ENCODE results near the gene C11orf91. TPM values are rescaled to one million over a fixed set of nuclear protein-coding genes. Genes with fewer than 3 reads are reported as not detected.

C11orf91 gene, protein sequence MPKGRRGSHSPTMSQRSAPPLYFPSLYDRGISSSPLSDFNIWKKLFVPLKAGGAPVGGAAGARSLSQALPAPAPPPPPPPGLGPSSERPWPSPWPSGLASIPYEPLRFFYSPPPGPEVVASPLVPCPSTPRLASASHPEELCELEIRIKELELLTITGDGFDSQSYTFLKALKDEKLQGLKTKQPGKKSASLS
- total RNA-seq (2022) (2.8 and 2.9 TPM in 2 replicates), Bru-seq, nascent RNA (percentile 53 among the genes with signal in this experiment), BruChase-seq, experiment 1, labeled RNA remaining after a 6-hour chase (percentile 59 among the genes with signal in this experiment), BruChase-seq, experiment 2, labeled RNA remaining after a 2-hour chase (percentile 53 among the genes with signal in this experiment)
- long read RNA-seq: 0 reads

DNA sequence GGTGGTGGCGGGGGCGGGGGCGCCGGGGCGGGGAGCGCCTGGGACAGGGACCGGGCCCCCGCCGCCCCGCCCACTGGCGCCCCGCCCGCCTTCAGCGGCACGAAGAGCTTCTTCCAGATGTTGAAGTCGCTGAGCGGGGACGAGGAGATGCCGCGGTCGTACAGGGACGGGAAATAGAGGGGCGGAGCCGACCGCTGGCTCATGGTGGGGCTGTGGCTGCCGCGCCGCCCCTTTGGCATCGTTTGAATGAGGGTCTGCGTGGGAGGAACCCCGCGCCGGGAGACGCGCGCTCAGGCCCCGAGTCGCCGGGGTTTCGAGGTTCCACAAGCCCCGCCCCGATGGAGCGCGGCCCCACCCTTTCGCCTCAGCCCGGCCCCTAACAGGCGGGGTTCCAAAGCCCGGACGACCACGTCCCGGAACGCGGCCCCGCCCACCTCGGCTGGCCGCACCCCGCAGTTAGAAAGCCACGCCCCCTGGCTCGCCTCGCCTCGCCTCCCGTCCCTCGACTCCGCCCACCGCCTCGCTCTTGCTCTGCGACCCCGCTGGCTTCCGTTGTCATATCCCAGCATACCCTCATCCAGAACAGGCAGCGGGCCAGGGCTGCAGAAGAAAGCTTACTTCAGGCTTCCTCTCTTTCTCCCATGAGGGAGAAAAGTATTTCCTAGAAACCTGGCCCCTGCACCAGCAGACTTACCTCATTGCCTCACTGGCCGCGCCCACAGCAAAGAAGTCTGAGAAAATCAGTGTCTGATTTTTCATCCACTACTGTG, at the start of gene C11orf91:
TSS of gene C11orf91 (minus strand) at position 325 of the 770 bp plus-strand sequence. CDS start at position 239, 86 bp downstream.
- Mint-ChIP-seq H3K27ac (ENCODE audit: low read depth, unreplicated experiment) (peak within 1 kb of the TSS; percentile 92), H3K36me3 (ENCODE audit: insufficient read depth, unreplicated experiment) (peaks cover 47% of the 10 kb centered on the region), H3K4me1 (ENCODE audit: insufficient read depth, unreplicated experiment) (peaks cover 45% of the 10 kb centered on the region), H3K9me3 (ENCODE audit: unreplicated experiment) (no peaks in the 10 kb centered on the region), H3K4me3 (ENCODE audit: unreplicated experiment) (peak within 1 kb of the TSS; percentile 79), H3K27me3 (ENCODE audit: insufficient read depth, unreplicated experiment) (no peaks in the 10 kb centered on the region)
- BruUV-seq (replicated peaks): no TSS peak
- POLR2A ChIA-PET: interaction anchor here (0.7 to 8.9 kb wide), 15 partner anchors 9 to 661 kb away, joined by 4 to 124 read pairs (median 7); partner anchors contain the start of genes CD59 and FBXO3
- DNase-seq (ENCODE audit: unreplicated experiment): peak; percentile 94
- TF ChIP-seq, protein P1, sequence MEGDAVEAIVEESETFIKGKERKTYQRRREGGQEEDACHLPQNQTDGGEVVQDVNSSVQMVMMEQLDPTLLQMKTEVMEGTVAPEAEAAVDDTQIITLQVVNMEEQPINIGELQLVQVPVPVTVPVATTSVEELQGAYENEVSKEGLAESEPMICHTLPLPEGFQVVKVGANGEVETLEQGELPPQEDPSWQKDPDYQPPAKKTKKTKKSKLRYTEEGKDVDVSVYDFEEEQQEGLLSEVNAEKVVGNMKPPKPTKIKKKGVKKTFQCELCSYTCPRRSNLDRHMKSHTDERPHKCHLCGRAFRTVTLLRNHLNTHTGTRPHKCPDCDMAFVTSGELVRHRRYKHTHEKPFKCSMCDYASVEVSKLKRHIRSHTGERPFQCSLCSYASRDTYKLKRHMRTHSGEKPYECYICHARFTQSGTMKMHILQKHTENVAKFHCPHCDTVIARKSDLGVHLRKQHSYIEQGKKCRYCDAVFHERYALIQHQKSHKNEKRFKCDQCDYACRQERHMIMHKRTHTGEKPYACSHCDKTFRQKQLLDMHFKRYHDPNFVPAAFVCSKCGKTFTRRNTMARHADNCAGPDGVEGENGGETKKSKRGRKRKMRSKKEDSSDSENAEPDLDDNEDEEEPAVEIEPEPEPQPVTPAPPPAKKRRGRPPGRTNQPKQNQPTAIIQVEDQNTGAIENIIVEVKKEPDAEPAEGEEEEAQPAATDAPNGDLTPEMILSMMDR (IDR thresholded peaks at IDR 0.05; ENCODE audit: unreplicated experiment): no peak
- intact Hi-C loops (cut with micrococcal nuclease): loop anchor here (1.0 kb wide), 1 partner anchor 10 kb away; no protein-coding TSS in a partner anchor
- CTCF ChIA-PET: interaction anchor here (1.0 to 4.1 kb wide), 7 partner anchors 9 to 107 kb away, joined by 3 to 20 read pairs (median 7); no protein-coding TSS in a partner anchor

DNA sequence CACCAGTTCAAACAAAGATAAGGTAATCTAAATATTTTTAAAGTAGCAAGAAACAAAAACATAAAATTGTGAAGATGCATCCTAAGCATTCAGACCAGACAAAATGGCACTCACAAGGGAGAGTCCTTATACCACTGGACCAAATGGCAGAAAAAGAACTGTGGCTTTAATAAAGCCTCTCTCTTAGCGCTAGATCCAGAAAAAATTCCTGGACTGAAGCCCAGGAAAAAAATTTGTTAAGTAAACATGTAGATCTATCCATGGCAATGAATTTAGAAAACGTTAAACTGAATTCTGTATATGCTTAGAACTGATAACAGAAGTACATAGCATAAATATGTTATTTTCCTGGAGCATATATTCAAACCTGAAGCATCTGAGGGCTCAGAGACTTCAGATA, 47.4 kb upstream of the C11orf91 start:
- BruUV-seq (replicated peaks): no TSS peak
- Mint-ChIP-seq H3K4me3 (ENCODE audit: unreplicated experiment) (no peak overlapping the region), H3K36me3 (ENCODE audit: insufficient read depth, unreplicated experiment) (peaks cover 69% of the 10 kb centered on the region), H3K4me1 (ENCODE audit: insufficient read depth, unreplicated experiment) (no peaks in the 10 kb centered on the region), H3K27me3 (ENCODE audit: insufficient read depth, unreplicated experiment) (no peaks in the 10 kb centered on the region), H3K9me3 (ENCODE audit: unreplicated experiment) (no peaks in the 10 kb centered on the region), H3K27ac (ENCODE audit: low read depth, unreplicated experiment) (no peak overlapping the region)
- intact Hi-C loops (cut with micrococcal nuclease): no loop called here
- TF ChIP-seq, protein P1 (IDR thresholded peaks at IDR 0.05; ENCODE audit: unreplicated experiment): no peak
- ChIA-PET CTCF (no interaction called here), POLR2A (interaction anchor here (0.7 to 1.1 kb wide), 2 partner anchors 32 to 61 kb away, joined by 3 read pairs; no protein-coding TSS in a partner anchor)
- DNase-seq (ENCODE audit: unreplicated experiment): no peak

DNA sequence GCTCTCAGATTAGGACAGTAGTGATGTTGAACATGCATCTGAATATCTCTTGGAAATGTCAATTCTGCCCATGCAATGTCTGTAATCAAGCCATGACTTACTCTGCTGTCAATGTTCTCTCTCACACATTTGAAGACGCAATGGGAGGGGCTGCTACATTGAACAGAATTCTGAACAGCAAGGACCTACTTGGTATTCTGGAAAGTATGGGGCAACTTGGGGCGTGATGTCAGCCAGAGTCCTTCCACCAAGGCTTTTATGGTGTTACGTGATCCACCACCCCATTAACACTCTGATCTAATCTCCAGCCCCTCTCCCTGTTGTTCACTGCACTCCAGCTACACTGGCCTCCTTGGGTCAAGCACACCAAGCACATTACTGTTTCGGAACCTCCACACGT, 42.7 kb upstream of the C11orf91 start:
- intact Hi-C loops (cut with micrococcal nuclease): no loop called here
- no peaks in the 10 kb centered on the region for H3K27me3 Mint-ChIP-seq (ENCODE audit: insufficient read depth, unreplicated experiment)
- POLR2A ChIA-PET: interaction anchor here (0.8 to 11.3 kb wide), 6 partner anchors 12 to 380 kb away, joined by 3 to 409 read pairs (median 5); partner anchors contain the start of gene C11orf91
- peaks cover 42% of the 10 kb centered on the region for H3K36me3 Mint-ChIP-seq (ENCODE audit: insufficient read depth, unreplicated experiment)
- BruUV-seq (replicated peaks): no TSS peak
- H3K27ac Mint-ChIP-seq (ENCODE audit: low read depth, unreplicated experiment): no peak overlapping the region
- no peaks in the 10 kb centered on the region for H3K9me3 Mint-ChIP-seq (ENCODE audit: unreplicated experiment)
- DNase-seq (ENCODE audit: unreplicated experiment): no peak
- H3K4me1 Mint-ChIP-seq (ENCODE audit: insufficient read depth, unreplicated experiment): peaks cover 5% of the 10 kb centered on the region
- H3K4me3 Mint-ChIP-seq (ENCODE audit: unreplicated experiment): no peak overlapping the region
- TF ChIP-seq, protein P1 (IDR thresholded peaks at IDR 0.05; ENCODE audit: unreplicated experiment): no peak
- CTCF ChIA-PET: interaction anchor here (0.7 to 4.4 kb wide), 21 partner anchors 9 to 397 kb away, joined by 3 to 85 read pairs (median 7); partner anchors contain the start of genes C11orf91 and KIAA1549L

All from MCF 10A (cell line).